Fibroblast of skin of back (primary cell): ENCODE results near the gene KCTD16.

Experiments
- DNase-seq: peaks from one replicate; pipeline ENCODE4 v3.0.0-alpha.2; 2013

Gene KCTD16

DNA sequence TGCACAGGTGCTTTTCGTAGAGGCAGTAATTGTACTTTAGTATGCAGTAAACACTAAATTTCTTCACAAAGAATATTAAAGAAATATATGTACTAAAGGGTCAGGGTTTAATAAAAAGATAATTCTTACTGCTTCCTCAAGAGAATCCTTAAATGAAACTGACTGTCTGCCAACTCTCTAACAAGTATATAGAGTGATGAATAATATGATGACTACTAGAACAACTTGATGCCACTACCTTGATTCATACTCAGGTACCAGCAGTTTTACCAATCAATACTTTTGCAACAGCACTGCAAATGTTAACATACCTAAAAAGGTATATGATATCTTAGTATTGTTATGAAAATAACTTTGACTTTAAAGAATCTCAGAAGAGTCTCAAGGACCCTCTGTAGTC, 4.0 kb upstream of the KCTD16 start:
- DNase-seq: no peak

DNA sequence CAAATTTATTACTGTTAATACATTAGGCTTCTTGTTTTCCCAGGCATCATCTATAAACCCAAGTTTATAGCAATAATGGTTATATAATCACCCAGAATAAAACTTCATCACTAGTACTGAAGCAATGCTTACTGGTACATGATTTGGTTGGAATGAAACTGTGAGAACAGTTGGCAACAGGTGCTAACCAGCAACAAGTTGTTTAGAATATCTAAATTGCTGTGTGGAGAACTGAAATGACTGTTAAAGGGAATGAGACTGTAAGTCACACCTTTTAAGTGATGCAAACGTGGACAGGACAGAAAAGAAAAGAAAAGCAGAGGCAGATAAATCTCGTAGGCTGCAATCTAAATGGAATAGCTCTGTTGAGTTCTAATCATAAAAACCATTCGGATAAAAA, 2.7 kb upstream of the KCTD16 start:
- no peak for DNase-seq

DNA sequence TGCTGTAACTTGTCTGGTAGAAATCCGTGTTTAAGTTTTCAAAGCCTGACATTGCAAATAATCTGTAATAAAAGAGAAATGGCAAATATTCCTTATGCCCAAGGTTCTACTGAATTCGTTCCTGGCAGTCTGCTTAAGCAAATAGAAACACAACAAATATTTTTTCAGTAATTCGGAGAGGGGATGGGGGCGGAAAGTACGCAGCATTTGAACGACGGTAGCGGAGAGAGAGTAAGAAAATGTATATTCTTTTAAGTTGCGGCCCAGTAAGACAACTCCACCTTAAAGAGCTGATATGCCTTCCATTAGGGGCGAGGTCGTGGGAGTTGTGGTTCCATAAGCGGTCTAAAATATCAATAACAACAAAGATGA, 783 bp upstream of the KCTD16 start:
- no peak for DNase-seq

DNA sequence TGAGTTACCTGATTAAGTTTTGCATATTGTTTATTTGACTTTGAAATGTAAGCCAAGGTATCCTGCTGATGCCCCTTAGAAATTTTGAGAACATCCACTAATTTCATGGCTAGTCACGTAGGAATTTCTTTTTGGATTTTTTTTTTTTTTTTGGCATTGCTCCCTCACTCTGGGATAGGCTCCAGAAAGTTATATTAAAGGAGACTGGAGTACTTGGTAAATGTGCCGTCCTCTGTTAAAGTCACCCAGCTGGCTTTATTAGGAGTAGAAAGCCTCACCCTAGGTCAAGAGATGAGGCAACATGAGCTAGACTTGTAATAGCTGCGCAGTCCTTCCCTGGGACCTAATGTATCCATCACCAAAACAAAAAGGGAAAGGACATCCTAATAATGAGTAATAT, 3.1 kb downstream of the KCTD16 start:
- DNase-seq: no peak

DNA sequence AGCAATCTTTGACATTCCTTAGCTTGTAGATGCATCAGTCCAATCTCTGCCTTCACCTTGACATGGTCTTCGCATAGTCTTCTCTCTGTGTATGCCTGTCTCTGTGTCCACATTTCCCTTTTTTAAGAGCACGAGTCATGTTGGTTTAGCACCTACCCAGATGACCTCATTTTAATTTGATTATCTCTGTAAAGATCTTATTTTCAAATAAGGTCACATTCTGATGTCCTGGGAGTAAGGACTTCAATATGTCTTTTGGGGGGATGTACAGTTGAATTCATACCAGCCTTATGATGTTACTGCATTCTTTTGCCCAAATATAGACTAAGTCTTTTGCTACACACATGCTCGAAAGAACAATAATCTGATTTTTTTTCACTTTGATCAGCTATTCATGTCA, 6.9 kb downstream of the KCTD16 start:
- DNase-seq: peak; percentile 81

DNA sequence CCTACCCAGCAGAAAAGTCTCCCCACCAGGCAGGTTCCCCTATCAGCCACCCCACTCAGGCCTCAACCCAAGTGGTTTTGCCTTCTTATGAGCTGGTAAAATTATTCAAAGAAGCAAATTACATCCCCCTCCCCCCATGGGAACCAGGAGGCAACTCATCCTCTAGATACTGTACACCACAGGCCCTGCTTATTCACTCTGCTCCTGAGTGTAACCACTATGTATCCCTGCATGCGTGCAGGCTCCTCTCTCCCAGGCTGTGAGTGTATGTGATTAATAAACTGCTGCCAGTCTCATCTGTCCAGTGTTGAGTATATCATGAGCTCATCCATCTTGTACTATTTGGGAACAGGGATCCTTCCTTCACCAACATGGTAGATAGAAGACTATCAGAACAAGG, 8.6 kb downstream of the KCTD16 start:
- peak; percentile 60 for DNase-seq

DNA sequence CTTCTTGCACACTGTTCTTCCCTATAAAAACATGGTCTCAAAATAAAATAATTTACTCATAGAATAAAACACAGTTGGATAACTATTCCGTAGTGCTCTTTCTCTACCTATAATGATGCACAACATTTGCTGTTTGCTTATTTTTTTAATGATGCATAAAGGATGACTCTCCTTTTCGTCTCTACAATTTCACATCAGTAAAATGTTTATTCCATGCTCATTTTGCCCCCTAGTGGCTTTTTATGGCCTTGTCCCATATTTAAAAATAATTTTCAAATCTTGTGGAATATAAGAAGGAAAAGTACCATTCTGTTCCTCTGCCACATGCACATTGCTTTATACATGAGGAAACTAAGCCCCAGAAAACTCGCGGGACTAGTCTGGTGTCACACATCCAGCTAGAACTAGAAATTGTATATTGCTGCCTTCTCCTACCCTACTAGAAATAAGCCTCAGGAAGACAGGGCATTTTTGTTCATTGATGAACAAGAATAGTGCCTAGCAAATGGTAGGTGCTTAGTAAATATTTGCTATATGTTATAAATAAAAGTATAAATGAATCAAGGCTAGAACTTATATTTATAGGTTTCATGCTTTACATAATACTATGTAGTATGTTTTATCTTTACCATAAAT, 12.7 kb downstream of the KCTD16 start:
- DNase-seq: peak; percentile 59

DNA sequence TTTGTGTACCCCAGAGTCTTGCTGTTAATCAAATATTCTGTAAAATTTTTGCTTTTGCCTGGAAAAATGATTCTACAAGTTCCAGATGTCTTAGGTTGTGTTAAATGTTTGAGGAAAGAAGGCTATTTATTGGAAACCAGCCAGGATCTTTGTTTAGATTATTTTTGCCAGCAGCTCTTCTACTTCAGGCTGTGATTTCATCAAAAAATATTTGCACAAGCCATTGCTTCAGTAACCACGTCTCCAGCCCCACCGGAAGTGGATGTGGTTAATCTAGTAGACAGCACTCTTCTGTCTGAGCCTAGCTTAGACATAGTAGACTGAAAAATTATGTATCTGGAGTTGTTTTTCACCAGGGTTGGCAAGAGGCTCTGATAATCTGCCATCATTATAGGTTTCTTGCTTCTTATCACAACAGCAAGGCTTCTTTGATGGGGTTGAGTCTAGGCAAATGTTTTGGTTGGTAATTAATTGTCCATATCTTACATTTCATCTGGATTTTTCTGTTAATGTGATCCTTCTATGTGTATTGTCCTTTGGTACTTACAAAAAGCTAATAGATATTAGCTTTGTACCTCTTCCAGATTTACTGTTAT, 17.1 kb downstream of the KCTD16 start:
- DNase-seq: peak; percentile 98

DNA sequence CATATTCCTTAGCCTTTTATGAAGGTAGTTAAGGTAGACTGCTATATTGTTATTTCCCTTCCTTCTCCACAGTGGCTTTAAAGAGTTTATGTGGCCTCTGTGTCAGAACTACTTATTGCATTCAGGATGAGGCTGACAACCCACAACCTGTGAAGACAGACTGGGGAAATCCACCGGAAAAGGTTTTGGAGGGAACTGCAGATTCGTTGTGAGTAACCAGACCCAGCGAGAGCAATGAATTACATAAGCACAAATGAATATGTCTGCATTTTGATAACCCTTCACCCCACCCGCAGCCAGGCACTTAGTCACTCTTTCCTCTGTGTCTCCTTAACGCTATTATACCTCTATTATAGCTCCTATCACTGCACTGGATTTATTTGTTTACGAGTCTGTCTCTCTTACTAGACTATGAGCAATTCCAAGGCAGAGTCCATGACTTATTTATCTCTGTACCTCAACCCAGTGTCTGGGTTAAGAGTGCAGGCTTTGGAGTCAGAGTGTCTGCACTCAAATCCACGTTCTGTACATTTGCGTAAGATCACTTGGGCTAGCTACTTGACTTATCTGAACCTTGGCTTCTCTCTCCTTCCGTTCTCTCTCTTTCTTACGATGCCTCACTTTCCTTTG, 19.2 kb downstream of the KCTD16 start:
- peak; percentile 49 for DNase-seq

DNA sequence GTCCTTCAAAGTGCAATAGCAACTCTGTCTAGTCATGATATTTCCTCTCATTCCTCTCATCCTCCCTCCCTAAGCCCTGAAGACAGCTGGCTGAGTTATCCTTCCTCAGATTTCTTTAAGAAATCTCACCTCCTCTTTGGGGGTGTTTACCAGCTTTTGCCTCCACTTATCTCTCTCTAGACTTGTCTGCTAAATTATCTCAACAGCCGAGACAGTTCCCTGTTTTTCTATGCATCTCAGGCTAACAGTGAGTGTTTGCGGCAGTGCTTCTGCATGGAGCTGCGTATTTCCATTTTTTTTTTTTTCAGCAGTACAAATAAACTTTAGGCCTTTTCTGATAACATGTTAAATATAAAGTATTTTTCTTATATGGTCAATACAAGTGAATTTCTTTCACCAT, 20.9 kb downstream of the KCTD16 start:
- DNase-seq: no peak

DNA sequence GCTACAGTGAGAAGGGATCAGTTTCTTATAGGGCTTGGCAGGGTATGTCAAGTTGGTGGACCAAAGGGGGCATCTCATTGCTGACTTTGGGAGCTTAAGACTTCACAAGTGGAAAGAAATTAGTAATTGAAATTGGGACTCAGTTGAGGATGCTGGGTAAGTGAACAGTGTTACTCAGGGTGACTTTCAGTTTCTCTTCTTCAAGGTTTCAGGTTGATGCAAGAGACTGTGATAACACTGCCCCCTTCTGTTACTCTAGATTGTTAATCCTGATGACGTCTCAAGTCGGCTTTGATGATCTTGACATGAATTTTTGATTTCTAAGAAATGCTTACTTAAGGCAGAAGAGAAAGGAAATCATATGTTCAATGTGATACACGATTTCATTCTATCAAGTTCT, 21.3 kb downstream of the KCTD16 start:
- DNase-seq: peak; percentile 73

DNA sequence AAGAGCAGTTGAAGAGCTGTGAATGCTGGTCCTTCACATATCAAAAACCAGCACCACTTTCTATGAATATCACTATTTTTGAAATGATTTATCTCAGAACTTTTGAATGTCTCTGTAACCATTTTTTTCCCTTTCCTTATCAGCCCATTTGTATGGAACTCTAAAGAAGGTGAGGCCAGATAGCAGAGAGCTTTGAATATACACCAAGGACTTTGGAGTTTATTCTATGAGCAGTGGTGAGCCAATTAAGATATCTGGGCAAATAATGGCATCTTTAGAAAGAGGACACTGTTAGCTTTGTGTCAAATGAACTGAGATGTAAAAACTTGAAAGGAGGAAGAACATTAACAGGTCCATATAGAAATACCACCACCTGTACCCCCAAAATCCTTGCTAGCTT, 22.0 kb downstream of the KCTD16 start:
- no peak for DNase-seq

DNA sequence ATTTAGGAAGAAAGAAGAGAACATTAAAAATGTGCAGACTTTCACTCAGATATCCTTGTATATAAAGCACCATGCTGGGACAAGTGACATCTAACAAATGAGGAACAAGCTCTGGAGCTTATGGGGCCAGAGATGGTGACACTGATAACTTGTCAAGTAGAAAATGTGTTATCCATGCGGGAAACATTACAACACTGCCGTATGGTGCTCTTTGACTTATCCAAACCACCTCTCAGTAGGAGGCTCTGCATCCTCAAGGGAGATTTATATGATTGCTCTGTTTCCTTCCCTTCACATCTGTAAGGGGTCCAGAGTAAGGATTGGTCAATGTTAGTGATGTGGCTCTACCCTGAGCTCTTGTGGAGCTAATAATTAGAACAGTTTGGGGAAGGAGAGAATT, 23.5 kb downstream of the KCTD16 start:
- no peak for DNase-seq

DNA sequence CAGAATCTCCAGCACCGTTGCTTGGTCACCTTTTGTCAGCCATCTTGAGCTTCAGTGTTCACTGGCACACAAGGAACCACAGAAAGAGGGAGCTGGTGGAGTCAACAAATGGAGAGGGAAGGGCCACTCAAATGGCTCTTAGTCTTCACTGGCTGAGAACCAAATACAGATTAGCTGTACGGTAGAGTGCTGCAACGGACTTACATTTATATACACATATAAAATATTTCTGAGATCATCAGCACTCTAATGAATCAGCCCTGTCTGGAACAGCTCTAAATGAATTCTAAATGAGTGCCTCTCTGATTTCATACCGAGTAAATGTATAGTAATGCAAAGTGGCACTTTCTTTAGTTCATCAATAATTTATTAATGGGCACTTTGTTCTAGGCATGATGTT, 24.8 kb downstream of the KCTD16 start:
- DNase-seq: no peak

DNA sequence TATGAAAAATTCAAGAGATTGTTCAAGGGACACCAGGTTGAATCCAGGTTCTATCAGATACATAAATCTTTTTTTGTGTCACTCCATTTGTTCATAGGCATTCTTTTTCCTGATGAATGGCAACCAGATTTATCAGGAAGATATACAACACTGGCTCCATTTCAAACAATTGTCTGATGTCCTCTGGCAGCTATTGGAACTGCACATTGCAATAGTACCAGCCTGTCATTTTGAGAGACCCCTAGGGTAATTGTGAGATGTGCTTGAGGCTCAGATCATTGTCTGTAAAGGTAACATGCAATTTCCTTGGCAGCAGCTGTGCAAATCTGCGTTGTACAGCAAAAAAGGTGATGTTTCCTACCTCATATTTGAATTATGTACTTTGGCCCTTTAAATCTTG, 25.9 kb downstream of the KCTD16 start:
- DNase-seq: no peak

DNA sequence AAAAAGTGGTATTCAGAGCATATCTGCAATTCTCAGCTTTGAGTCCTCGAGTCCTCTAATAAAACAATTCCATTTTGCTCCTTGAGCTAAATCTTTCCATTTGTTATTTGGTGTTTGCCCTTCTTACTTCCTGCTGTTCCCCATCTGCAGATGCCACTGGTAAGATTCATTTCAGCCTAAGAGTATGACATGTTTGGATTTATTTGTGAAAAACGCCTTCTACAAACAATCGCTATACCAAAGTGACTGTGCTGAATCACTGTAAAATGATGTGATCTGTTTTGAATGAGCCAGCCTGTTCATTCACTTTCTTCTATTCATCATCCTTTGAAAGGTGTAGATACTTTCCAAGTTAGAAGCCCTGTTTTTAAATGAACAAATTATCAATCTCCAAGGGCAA, 27.7 kb downstream of the KCTD16 start:
- DNase-seq: peak; percentile 73

DNA sequence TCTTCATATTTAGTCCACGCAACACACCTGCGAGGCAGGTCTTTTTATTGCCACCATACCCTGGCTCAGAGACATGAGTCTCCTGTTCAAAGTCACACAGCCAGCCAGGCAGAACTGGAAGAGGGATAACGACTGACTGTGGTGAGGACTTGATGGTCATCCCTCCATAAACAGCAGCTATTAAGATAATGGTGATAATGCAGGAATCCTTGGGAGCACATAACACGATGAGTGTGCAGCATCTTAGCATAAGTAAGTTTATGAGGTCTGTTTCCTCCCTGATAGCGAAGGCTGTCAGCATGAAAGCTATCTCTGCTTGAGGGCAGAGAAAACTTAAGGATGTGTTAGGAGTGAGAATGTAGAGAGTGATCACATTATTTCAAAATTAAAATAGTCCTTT, 30.9 kb downstream of the KCTD16 start:
- no peak for DNase-seq

DNA sequence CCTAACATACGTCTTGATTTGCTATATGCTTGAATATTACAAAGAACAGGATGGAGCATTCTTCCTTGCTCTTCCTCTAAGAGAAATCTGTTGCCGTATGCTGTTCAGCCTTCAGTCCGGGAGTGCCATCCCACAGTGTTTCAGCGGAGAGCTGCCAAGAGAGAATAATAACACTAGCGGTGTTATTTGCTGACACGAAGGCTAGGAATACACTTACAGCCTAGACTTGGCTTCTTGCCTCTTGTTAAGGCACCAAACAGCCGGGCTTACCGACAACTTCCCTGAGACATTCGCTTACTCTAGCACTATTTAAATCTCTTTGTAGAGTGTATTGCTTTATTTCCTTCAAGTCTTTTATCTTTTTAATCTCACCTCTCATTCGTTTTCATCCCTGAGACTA, 31.4 kb downstream of the KCTD16 start:
- DNase-seq: peak; percentile 23

DNA sequence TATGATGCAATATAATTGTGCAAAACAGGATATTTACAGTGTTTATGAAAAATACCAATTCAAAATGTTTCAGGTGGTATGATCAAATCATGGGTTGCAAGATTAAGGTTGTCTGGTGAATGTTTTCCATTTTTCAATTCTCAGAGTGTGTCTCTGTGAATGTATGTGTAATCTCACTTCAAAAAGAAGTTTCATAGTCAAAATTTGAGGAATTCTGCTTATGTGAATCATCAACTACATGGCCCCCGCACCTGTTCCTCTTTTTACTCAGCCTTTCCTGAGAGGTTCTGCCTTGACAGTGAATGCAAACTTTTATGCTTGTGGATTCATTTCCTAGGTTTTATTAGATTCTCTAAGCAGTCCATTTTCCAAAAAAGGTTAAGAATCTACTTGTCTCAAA, 32.1 kb downstream of the KCTD16 start:
- no peak for DNase-seq

DNA sequence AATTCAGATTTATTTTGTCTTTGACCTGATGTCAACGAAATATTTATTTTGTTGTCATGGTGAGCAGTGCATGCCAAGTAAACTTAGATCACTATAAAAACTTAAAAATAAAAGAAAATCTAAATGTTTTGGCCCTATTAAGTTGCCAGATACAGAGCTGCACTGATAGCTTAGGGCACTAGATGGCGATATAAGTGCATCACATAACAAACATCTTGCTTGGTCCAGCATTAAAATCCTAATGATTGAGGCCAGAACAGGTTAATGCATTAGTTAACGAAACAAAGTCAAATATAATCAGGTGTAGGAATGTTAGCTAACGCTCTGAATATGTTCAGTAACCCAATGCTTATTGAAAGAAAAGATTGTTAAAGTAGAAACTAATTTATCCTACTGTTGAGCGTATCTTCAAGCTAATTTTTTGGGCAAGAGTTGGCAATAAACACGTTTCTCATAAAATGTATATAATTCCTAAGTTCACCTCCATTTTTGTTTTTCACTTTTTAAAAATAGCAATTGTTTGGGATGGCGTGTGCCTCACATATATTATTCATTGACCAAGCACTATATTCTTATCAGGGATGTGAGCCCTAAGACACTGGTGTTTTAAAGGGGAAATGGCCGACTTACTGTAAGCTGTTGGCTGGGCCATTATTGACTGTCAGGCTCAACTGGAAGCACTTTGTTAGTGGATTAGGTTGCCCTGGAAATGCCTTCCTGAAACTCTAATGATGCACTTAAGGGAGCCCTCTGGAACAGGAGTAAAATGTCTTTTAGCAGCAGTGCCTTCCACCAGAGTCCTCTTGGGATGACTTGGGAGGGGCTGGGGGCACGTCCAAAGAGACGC, 33.3 kb downstream of the KCTD16 start:
- peak; percentile 69 for DNase-seq

DNA sequence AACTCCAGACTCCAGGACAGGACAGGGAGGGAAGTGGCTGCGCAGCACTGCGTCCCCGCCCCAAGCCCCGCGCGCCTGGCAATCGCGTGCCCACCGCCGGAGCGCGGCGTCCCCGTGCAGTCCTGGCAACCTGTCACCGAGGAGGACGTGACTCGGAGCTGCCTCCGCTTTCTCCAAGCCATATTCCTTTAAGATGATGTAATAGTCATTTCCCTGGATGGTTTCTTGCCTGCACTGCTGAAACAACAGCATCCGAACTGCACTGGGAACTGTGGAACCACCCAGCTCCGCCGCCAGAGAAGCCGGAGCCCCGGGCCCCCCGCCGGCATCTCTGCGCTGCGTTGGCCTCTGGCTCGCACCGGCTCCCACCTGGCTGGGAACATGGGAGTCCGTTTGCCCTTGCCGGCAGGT, 34.5 kb downstream of the KCTD16 start:
- DNase-seq: peak; percentile 75

DNA sequence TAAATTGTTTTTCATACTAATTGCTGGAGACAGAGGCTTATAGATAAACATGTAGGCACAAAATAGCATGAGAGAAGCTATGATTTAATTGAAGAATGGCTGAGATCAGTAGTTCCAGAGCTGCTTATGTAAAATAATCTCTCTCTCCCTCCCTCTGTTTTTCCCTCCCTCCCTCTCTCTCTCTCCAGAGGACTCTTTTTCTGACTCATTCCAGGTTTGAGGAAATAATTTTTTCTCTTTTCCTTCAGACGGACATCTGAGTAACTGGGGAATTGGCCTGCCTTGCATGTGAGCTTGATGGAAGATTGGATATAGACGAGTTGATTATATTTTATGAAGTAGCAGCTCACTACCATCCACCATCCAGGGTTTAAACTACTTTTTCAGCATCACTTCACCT, 35.5 kb downstream of the KCTD16 start:
- DNase-seq: peak; percentile 46

DNA sequence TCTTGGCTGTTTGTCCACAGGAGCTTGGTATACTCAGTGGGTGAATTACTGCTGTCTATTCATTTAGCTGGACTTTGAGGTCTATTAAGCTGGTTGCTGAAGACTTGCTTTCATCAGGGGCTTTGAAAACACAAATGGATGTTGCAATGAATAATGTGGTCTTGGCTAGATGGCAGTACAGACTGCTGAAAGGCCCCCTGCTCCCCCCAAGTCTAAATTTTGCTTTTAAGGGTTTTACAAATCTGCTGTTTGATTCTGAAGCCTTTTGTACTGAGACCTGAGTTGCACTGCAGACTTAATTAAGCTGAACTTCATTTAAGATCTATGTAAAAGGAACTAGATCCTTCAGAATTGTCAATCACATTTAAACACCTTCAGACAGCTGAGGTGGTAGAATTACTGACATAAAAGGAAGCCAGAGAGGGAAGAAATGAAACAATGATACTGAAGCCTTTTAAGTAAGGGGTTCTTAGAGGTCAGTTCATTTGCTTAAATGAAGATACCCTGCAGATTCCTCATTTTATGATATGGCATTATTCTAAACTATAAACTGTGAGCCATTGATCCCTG, 37.3 kb downstream of the KCTD16 start:
- DNase-seq: no peak
